GM12872 (cell line): ENCODE measurements around the gene IFNA13.

Source experiments
- TF ChIP-seq, protein P1 (sequence below): IDR thresholded peaks from 3 replicates; pipeline ENCODE4 v1.5.1; 2011; ENCODE audit warnings: low read depth, mild to moderate bottlenecking, low read length, moderate library complexity; ENCODE audit not compliant: insufficient read depth

IFNA13 gene

DNA sequence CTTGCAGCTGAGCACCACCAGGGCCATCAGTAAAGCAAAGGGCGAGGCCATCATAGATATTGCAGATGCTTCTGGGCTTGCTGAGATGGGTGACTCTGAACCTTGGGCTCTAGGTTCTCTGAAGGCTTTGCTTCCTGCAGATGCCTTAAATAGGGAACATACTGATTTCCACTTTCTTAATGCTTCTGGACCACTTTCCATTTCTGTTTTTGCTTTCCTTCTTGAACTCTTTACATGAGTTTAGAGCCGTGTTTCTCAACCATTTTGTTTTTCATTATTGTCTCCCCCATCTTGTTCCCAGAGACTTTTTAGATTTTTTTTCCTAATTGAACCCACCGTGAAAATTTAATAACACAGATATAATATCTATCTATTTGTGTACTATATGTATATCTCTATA, at the start of gene IFNA13:
Gene IFNA13 (minus strand): TSS at position 101 of the 400 bp plus-strand sequence. CDS start 47 bp downstream, at position 54.
- TF ChIP-seq, protein P1, sequence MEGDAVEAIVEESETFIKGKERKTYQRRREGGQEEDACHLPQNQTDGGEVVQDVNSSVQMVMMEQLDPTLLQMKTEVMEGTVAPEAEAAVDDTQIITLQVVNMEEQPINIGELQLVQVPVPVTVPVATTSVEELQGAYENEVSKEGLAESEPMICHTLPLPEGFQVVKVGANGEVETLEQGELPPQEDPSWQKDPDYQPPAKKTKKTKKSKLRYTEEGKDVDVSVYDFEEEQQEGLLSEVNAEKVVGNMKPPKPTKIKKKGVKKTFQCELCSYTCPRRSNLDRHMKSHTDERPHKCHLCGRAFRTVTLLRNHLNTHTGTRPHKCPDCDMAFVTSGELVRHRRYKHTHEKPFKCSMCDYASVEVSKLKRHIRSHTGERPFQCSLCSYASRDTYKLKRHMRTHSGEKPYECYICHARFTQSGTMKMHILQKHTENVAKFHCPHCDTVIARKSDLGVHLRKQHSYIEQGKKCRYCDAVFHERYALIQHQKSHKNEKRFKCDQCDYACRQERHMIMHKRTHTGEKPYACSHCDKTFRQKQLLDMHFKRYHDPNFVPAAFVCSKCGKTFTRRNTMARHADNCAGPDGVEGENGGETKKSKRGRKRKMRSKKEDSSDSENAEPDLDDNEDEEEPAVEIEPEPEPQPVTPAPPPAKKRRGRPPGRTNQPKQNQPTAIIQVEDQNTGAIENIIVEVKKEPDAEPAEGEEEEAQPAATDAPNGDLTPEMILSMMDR = no peak

- TF ChIP-seq, protein P1 = no peak
Measured at GRCh38 chr9:21415493-21416267, 47.8 kb upstream of the IFNA13 start.

DNA sequence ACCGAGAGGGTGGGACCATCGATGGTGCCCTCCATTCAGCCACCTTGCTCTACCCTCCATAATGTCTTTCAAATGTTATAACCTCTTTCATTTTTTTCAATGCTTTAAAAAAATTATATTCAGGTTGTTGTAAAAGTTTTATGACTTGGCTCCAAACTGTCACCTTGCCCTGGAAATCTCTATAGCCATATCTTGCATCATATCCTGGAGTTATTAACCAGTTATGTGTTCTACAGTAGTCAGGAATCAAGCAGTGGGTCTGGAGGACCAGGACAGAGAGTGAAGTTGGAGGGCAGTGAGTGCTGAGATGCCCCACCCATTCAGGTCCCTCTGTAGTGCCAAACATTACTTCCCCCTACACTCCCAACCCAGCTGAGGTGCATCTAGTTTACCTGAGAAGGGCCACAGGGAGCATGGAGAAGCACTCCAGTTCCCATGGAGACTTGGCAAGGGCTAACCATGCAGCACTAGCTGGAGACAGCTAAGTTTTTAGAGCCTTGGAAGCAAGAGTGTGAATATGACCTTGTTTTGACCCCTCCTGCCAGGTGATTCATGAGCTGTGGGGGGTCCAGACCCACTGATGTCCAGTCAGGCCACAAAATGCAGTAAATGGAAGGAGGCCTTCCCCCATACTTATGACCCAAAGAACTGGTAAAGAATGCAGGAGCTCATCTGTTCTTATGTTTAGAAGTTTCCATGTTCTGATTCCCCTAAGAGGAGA, 46.5 kb upstream of the IFNA13 start:
- TF ChIP-seq, protein P1 = no peak

GRCh38 chr9:21413624-21414023, 45.8 kb upstream of the IFNA13 start:
- TF ChIP-seq, protein P1 = peak; percentile 67

DNA sequence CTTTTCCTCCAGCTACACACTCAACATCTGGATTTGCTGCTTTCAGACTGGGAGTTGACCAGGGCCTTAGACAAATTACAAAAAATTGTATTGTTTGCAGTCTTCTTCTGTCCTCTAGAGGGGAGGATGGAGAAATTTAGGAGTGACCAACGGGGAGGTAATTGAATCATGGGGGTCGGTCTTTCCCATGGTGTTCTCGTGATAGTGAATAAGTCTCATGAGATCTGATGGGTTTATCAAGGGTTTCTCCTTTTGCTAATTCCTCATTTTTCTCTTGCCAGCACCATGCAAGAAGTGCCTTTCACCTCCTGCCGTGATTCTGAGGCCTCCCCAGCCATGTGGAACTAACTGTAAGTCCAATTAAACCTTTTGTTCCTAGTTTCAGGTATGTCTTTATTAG, 45.3 kb upstream of the IFNA13 start:
- TF ChIP-seq, protein P1 = no peak

DNA sequence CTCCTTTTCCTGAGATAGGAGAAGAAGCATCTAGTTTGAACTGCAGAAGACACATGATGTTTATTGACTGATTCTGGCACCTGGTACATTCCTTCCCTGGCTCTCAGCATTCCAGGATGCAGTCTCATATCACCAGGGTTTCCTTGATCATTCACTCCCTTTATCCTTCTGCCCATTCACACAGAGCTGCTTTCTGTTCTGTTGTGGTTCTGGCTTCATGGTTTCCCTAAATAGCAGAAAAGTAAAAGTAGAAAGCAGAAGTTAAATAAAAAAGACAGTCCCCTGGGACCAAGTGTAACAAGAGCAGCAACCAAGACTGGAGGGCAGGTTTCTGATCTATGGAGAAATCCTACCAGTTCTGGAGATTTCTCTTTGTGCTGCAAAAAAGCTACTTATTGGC, 44.2 kb upstream of the IFNA13 start:
- TF ChIP-seq, protein P1 = no peak

- TF ChIP-seq, protein P1 = no peak
Measured at GRCh38 chr9:21408817-21409216, 41.0 kb upstream of the IFNA13 start, which contains the start of gene IFNA8. Gene IFNA8, plus strand, starts transcription at chr9:21409117. Its CDS starts 60 bp downstream, at chr9:21409177.
